Muscle of back (tissue), 11 donors: ENCODE results near the gene APMAP. TPM values are rescaled to one million over a fixed set of nuclear protein-coding genes. Genes with fewer than 3 reads are reported as not detected.
"Not testable (repeated sequence)": the region's sequence is repeated elsewhere in the genome, so short reads cannot be mapped to it uniquely, and the experiment has no call there.

Source experiments
- DNase-seq, 3 donors: peaks; one replicate each; pipeline versions ENCODE4 v3.0.0 to v3.0.0-alpha.2; 2013
- polyA plus RNA-seq, 10 donors: library from polyadenylated mRNA; unstranded; fragments of 120-200 nt; gene quantifications; one replicate each; pipeline ENCODE4 v1.2.1, GENCODE V29; 2013; ENCODE audit not compliant: insufficient read length in 10 of 10

Gene APMAP
- polyA plus RNA-seq, 10 donors: 45.0 to 66.0 (median 52.9) TPM

DNA sequence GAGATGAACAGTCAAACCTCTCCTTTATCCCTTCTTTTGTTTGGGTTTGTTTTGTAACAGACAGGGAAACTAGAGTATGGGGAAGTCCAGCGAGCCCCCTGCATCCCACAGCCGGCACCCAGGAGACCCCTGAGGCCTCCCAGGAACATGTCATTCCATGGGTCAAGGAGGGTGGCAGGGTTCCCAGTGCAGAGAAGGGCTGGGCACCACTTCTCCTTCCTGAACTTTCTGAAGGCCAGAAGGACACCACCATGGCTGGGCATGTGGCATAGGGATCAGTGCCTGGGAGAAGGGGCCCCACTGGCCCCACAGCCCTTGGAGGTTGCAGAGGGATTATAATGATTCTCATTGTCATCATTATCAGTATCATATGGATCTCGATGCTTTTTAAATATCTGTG lies 57.4 kb downstream of the APMAP start:
- no peak for DNase-seq

- no peak for DNase-seq
Measured at GRCh38 chr20:24934716-24935115, 57.8 kb downstream of the APMAP start.

DNA sequence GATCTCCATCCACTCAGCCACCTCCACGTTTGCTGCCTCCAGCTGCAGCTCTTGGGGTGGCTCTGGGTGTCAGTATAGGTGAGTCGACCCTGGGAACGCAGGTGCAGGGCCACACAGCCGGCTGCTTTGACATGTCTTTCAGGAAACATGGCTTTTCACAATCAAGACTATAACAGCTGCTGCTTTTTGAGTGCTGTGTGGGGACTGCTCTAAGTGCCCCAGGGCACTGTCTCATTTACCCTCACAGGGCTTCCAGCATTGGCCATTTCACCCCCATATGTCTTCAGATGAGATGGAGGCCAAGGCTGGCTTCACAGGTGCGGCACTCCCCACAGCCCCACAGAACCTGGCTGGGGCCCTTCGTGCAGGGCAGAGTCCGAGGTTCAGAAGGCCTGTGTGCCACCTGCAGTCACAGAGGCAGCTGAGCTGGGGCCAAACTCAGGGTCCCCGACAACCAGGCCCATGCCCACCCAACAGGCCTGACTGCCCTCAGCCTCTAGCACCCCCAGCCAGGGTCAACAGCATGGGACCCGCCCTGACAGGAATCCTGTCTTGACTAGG lies 58.4 kb downstream of the APMAP start:
- no peak for DNase-seq

DNA sequence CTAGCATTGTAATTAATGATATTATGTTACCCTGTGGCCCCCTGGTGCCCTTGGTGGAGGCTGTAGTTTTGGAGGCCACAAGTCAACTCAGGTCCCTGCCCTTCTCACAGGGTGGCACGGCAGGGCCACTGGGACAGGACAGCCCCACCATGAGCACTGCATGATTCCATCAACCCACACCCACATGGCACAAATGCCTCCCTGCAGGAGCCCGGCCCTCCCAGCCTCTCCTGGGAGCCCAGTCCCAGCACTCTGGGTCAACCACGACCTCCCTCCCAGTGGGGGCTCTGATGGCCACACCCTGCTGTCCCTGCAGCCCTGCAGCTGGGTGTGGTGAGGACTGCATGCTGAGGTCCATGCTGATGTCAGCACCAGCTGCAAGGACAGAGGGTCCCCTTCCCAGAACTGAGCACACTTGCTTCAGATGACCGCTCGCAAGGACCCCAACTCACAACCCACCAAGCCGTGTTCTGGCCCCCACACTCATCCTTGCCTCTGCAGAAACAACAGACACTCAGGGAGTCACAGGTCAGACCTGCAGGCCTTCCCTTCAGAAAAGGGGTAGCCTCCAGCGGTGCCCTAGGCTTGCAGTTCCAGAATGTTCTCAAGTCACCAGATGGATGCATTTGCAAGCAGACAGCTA lies 59.2 kb downstream of the APMAP start:
- no peak for DNase-seq

DNA sequence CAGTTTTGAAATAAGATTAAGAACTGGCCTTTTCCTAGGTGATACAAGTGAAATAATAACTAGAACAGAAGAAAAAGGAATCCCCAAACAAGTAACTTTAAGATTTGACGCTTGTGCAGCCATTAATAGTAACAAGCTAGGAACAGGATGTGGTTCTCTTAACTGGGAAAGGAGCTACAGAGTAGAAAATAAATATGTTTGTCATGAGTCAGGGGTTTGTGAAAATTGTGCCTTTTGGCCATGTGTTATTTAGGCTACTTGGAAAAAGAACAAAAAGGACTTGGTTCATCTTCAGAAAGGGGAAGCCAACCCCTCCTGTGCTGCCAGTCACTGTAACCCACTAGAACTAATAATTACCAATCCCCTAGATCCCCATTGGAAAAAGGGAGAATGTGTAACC lies 60.7 kb downstream of the APMAP start:
- DNase-seq: not testable (repeated sequence)

DNA sequence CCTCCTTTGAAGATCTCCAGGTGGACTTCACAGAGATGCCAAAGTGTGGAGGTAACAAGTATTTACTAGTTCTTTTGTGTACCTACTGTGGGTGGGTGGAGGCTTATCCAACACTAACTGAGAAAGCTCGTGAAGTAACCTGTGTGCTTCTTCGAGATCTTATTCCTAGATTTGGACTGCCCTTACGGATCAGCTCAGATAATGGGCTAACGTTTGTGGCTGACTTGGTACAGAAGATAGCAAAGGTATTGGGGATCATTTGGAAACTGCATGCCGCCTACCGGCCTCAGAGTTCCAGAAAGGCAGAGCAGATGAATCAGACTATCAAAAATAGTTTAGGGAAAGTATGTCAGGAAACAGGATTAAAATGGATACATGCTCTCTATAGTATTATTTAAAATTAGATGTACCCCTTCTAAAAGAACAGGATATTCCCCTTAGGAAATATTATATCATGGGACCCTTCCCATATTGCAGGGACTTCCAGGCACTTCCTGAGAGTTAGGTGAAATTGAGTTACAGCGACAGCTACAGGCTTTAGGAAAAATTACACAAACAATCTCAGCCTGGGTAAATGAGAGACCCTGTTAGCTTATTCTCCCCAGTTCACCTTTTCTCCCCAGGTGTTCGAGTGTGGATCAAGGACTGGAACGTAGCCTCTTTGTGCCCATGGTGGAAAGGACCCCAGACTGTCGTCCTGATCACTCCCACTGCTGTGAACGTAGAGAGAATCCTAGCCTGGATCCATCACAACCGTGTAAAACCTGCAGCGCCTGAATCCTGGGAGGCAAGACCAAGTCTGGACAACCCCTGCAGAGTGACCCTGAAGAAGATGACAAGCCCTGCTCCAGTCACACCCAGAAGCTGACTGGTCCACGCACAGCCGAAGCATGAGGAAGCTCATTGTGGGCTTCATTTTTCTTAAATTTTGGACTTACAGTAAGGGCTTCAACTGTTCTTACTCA lies 61.5 kb downstream of the APMAP start:
- not testable (repeated sequence) for DNase-seq

GRCh38 chr20:24929867-24930723 lies 62.5 kb downstream of the APMAP start:
- not testable (repeated sequence) for DNase-seq

DNA sequence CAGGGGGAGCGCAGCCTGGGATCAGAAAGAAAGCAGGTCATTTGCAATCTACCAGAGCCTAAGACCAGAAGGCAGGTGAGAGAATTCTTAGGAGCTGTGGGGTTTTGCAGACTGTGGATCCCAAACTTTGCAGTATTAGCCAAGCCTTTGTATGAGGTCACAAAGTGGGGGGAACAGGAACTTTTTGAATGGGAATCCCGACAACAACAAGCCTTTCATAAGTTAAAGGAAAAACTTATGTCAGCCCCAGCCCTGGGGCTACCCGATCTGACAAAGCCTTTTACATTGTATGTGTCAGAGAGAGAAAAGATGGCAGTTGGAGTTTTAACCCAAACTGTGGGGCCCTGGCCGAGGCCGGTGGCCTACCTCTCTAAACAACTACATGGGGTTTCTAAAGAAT lies 63.3 kb downstream of the APMAP start:
- DNase-seq: not testable (repeated sequence)

DNA sequence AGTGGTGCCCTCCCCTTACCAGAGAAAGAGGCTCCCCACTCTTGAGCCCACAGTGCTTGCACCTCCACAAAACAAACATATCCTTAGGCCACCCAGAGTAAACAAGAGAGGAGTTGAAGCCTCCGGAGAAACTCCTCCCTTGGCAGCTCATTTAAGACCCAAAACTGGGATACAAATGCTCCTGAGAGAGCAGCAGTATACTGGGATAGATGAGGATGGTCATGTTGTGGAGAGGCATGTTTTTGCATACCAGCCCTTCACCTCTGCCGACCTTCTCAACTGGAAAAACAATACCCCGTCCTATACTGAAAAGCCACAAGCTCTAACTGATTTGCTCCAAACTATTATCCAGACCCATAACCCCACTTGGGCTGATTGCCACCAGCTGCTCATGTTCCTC lies 71.8 kb downstream of the APMAP start:
- DNase-seq: not testable (repeated sequence)

GRCh38 chr20:24919665-24920064 lies 72.9 kb downstream of the APMAP start:
- not testable (repeated sequence) for DNase-seq

GRCh38 chr20:24918579-24919566 lies 73.7 kb downstream of the APMAP start:
- no peak for DNase-seq

- peak; percentile 66 to 89 (median 82) for DNase-seq
Measured at GRCh38 chr20:24917797-24918578, 74.6 kb downstream of the APMAP start.

GRCh38 chr20:24917056-24917455 lies 75.5 kb downstream of the APMAP start:
- DNase-seq: no peak

DNA sequence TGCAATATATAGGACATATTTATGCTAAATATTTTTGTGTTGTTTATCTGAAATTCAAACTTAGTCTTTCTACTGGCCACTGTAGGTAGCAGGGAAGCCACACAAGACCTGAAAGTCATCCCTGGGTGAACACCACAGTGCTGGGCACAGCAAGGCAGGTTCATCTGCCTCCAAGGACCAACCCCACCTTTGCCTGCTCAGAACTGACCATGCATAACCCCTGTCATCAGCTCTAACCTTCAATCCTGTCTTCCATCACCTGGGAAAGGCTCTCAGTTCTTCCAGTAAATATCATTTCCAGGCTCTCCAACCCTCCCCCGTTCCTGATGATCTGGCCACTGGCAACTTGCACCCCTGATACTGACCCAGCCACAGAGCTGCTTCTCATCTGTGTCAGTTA lies 76.1 kb downstream of the APMAP start:
- DNase-seq: no peak

- no peak for DNase-seq
Measured at GRCh38 chr20:24915892-24916291, 76.7 kb downstream of the APMAP start.

DNA sequence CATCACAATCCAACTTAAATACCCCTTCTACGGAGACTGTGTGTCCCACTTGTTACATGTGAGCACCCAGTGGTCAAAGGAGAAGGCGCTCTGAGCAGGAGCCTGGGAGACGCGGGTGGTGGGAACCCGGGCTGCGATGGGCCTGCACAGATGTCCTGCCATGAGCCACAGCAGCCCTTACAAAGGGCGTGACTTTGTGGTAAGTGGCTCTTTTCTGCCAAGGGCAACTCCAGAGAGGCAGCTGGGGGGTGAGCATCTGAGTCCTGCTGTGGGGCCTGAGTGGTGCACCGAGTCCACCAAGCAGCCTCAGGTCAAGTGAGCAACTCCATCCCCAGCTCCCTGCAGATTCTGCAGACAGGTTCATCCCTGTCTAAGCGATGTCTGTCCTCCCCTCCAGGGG lies 77.1 kb downstream of the APMAP start:
- DNase-seq: no peak

- DNase-seq: no peak
Measured at GRCh38 chr20:24914388-24915241, 77.9 kb downstream of the APMAP start.

DNA sequence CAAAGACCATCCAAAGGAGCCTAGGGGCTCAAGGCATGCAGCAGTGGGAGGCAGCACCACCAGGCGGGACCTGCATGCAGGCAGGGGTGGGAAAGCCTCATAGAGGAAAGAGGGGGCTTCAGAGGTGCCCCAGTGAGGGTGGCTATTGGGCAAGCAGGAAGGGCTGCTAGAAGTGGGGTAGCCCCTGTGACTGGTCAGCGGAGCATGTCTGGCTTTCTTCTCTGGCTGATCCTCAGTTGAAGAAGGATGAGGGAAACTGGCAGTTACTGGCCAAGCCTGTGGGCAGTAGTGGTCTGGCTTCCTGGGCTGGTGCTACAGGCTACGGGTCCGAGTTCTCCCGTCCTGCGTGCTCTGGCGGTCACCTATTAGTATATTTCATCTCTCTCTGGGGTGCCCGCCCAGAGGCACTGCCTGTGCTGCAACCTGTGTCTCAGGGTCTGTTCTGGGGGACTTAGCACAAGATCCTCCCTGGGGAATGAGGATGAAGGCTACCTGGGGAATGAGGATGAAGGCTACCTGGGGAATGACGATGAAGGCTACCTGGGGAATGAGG lies 79.4 kb downstream of the APMAP start:
- no peak for DNase-seq
